AML-193 (cell line): ENCODE data around the gene RAD51B.

ENCODE experiments used
- DNase-seq, 2 experiments: peaks; one replicate each; lab custom pipeline; 2025; lab: John Stamatoyannopoulos, UW

The RAD51B gene

GRCh38 chr14:68526512-68527091 is 707.0 kb downstream of the RAD51B start:
- no peak for DNase-seq

- no peak for DNase-seq
Observed at GRCh38 chr14:68527329-68527851, 707.8 kb downstream of the RAD51B start.

- DNase-seq = no peak
Observed at GRCh38 chr14:68528040-68528687, 708.6 kb downstream of the RAD51B start.

GRCh38 chr14:68530443-68530842 is 710.9 kb downstream of the RAD51B start:
- no peak for DNase-seq

- no peak for DNase-seq
Observed at GRCh38 chr14:68532496-68532895, 712.9 kb downstream of the RAD51B start.

GRCh38 chr14:68534276-68534675 is 714.7 kb downstream of the RAD51B start:
- DNase-seq = no peak

- DNase-seq = no peak
Observed at GRCh38 chr14:68535404-68536017, 715.9 kb downstream of the RAD51B start.

- DNase-seq = no peak
Observed at GRCh38 chr14:68536018-68536410, 716.4 kb downstream of the RAD51B start.

GRCh38 chr14:68538639-68539038 is 719.1 kb downstream of the RAD51B start:
- no peak for DNase-seq

- DNase-seq = no peak
Observed at GRCh38 chr14:68539241-68539737, 719.7 kb downstream of the RAD51B start.

- no peak for DNase-seq
Observed at GRCh38 chr14:68539789-68540188, 720.2 kb downstream of the RAD51B start.

- no peak for DNase-seq
Observed at GRCh38 chr14:68541178-68541896, 721.8 kb downstream of the RAD51B start.

- DNase-seq = no peak
Observed at GRCh38 chr14:68542346-68542745, 722.8 kb downstream of the RAD51B start.

GRCh38 chr14:68543516-68543915 is 723.9 kb downstream of the RAD51B start:
- DNase-seq = no peak

GRCh38 chr14:68544081-68544892 is 724.7 kb downstream of the RAD51B start:
- no peak for DNase-seq

GRCh38 chr14:68546839-68547238 is 727.3 kb downstream of the RAD51B start:
- DNase-seq = no peak

GRCh38 chr14:68547305-68548193 is 728.0 kb downstream of the RAD51B start:
- DNase-seq = no peak

GRCh38 chr14:68548194-68549076 is 728.9 kb downstream of the RAD51B start:
- DNase-seq = no peak

- DNase-seq = no peak
Observed at GRCh38 chr14:68550338-68550715, 730.7 kb downstream of the RAD51B start.
